AG09309 (cell line): ENCODE data around the gene AGMO.

Experiments
- DNase-seq: peaks from one replicate; pipeline ENCODE4 v3.0.0-alpha.2; 2010; ENCODE audit warnings: low read depth
- H3K4me3 ChIP-seq: 2 replicates; pipeline ENCODE4 v1.5.1; 2011; ENCODE audit warnings: mild to moderate bottlenecking, low read depth, low read length, moderate library complexity; ENCODE audit not compliant: control insufficient read depth
- CTCF ChIP-seq: IDR thresholded peaks from 2 replicates; pipeline ENCODE4 v1.5.1; 2011; ENCODE audit warnings: mild to moderate bottlenecking, low read depth, low read length, inconsistent platforms; ENCODE audit not compliant: insufficient read depth, control insufficient read depth; ENCODE audit errors: missing control alignments

AGMO gene

GRCh38 chr7:15239801-15240200 is 322.0 kb downstream of the AGMO start:
- no peak for TF ChIP-seq CTCF
- no peak overlapping the region for H3K4me3 ChIP-seq
- no peak for DNase-seq

GRCh38 chr7:15236952-15237351 is 324.9 kb downstream of the AGMO start:
- TF ChIP-seq CTCF = no peak
- H3K4me3 ChIP-seq = no peak overlapping the region
- no peak for DNase-seq

- no peak overlapping the region for H3K4me3 ChIP-seq
- no peak for DNase-seq
- TF ChIP-seq CTCF = no peak
These were observed 327.4 kb downstream of the AGMO start for GRCh38 chr7:15234431-15234830.

GRCh38 chr7:15228831-15229230 is 333.0 kb downstream of the AGMO start:
- no peak for TF ChIP-seq CTCF
- no peak for DNase-seq

GRCh38 chr7:15225981-15226380 is 335.8 kb downstream of the AGMO start:
- no peak for DNase-seq
- H3K4me3 ChIP-seq = no peak overlapping the region
- no peak for TF ChIP-seq CTCF

More at GRCh38 chr7:15228831-15229230, 333.0 kb downstream of the AGMO start:
- no peak overlapping the region for H3K4me3 ChIP-seq

GRCh38 chr7:15219758-15220157 is 342.1 kb downstream of the AGMO start:
- TF ChIP-seq CTCF = no peak
- no peak for DNase-seq
- H3K4me3 ChIP-seq = no peak overlapping the region

- H3K4me3 ChIP-seq = no peak overlapping the region
- no peak for DNase-seq
- TF ChIP-seq CTCF = no peak
These were observed 343.6 kb downstream of the AGMO start for GRCh38 chr7:15218261-15218660.
